Activated CD4-positive, CD25-positive, alpha-beta regulatory T cell treated with anti-CD3 and anti-CD28 coated beads, Interleukin-2, amount 50 U/mL, for 16 hours (primary cell): ENCODE measurements around the gene RHOXF1.
"Not testable (repeated sequence)": the region's sequence is repeated elsewhere in the genome, so short reads cannot be mapped to it uniquely, and the experiment has no call there.

ENCODE experiments used
- DNase-seq: peaks from one replicate; pipeline ENCODE4 v3.0.0-alpha.2; 2020; ENCODE audit warnings: low read depth, low spot score

RHOXF1 gene

GRCh38 chrX:120085553-120086185 lies 30.0 kb downstream of the RHOXF1 start:
- DNase-seq, result not testable (repeated sequence)

DNA sequence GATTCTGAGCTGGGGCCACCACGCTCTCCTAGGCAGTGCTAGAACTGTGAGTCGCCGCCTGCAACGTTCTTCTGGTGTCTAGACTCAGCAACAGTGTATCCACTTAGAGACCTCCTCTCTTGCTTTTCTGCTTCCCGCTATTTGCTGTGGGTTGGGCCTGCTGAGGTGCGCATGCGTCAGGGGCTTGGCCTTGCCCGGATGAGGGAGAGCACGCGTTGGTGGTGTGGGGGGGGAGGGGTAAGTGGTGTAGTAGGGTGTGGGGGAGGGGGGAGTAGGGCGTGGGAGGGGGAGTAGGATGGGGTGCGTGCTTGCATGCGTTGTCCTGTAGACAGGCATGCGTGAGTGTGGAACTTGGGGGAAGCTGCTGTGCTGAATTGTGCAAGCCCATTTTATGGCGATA lies 38.1 kb downstream of the RHOXF1 start, which contains the start of gene RHOXF2B:
Gene RHOXF2B, minus strand, starts transcription at position 101 of the 400 bp plus-strand sequence. CDS start 138 bp downstream, outside the sequence.
- DNase-seq, result not testable (repeated sequence)

GRCh38 chrX:120066169-120066568 lies 49.5 kb downstream of the RHOXF1 start:
- DNase-seq, result not testable (repeated sequence)
